GM15510 (cell line): ENCODE measurements around the gene SLIT1.

Experiments used
- POLR2A ChIP-seq: IDR thresholded peaks from 3 replicates; pipeline ENCODE4 v1.6.1; 2011; ENCODE audit warnings: borderline replicate concordance; ENCODE audit not compliant: insufficient read length; ENCODE audit errors: extremely low read depth

SLIT1 gene

DNA sequence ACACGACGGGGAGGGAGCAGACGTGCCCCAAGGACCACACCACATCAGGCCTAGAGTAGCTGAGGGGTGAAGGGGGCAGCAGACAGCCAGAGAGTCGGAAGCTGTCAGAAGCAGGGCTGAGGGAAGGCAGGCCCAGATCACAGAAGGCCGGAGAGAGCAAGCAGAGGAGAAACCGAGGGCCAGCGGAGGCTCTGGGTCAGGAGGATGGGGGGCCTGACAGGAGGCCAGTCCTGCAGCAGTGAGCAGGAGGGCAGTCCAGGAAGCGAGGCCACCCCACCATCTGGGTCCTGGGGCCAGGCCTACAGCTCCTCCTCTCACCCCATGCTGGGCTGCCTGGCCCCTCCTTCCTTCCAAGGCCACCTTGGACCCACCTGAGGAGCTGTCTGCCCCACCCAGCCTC, 20.3 kb downstream of the SLIT1 start:
- TF ChIP-seq POLR2A = no peak

- no peak for TF ChIP-seq POLR2A
These were observed 21.8 kb downstream of the SLIT1 start for GRCh38 chr10:97163781-97164501.

DNA sequence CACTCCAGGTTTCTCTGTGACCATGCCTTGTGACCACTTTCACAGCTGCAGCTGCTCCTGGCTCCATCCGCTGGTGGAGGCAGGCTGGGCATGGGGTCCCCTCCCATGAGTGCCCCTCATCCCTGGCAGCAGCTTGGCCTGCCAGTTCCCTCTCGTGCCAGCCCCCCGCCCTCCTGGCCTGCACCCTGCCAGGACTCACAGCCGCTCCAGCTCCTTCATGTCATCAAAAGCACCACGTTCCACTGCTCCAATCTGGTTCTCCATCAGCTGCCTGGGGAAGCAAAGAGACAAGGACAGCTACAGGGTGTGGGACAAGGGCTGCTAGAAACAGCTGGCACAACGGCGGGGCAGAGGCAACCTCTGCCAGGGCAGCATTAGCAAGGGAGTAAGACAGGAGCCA, 22.6 kb downstream of the SLIT1 start:
- no peak for TF ChIP-seq POLR2A

- TF ChIP-seq POLR2A = no peak
These were observed 26.0 kb downstream of the SLIT1 start for GRCh38 chr10:97159646-97160305.

DNA sequence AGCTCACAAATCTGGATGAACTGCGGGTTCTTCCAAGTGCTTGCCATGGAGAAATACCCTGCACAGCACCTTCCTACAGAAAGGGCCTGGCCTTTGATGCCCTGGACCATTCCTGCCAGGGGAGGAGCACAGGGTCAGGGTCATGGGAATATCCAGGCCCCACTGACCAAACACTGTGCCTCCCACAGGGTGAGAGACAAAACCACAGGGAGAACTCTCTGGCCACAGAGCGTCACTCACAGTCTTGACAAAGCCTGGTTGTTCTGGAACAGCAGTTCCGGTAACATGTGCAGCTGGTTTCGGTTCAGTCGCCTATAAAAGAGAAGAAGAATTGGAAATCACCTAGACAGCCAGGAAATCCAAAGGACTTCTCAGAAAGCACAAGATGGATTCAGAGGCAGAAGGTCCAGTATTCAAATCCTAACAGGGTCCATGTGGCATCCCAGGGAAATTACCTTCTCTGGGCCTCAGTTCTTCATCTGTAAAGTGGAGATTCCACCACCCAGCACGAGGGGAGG, 28.1 kb downstream of the SLIT1 start:
- no peak for TF ChIP-seq POLR2A

DNA sequence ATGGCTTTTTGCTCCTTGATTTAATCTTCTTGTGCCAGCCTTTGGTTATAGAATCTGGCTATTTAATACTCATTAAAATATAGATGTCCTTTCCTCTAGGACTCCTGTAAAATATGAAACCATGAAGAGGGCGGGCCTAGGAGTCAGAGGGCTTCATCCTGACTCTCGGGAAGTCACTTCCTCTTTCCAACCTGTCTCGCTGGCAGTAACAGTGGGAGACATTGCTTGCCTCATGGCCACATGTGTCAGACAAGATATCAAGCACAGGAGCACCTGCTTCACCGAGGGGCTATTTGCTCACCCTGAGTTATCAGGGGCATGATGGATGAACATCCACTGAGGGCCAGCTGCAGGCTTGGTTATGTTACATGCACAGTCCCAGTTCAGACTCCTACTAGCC, 31.0 kb downstream of the SLIT1 start:
- no peak for TF ChIP-seq POLR2A

DNA sequence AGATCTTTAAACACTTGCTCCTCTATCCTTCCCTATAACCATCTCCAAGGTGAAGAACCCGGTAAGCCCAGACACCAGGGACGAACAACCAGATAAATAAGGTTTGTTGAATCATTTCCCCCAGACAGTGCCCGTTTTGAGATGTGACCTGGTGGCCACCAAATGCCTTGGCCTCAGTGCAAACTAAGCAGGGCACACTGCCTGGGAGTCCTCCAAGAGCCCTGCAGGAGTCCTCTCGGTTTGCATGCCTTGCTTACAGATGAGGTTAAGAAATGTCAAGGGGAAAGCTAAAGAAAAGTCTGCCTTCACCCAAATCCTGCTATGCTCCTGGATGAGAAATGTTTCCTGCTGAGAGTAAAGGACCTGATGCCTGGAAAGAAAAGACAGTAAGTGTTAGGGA, 31.6 kb downstream of the SLIT1 start:
- TF ChIP-seq POLR2A = no peak

DNA sequence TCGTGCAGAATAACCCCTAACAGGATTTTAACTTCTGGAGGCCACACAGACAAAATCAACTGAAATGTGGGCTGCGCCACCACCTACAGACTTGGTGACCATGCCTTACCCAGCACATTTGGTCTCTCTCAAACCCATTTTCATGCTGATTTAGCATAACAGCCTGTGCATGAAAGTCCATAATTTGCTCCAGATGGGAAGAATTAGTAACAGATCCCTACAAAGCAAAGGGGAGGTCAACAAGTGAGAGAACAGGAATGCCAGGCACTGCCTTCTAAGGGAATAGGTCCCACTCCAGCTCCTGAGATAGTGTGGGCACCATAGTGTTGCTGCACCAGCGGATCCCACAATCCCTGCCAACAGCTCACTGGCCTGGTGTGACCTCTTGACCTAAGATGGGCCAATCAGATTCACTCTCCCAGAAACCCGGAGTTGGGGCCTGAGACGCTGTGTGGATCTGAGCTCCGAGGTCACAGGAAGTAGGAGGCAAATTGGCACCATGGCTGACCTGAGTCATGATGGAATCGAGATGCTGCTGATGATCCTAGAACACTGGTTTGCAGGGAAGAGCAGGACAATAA, 32.4 kb downstream of the SLIT1 start:
- no peak for TF ChIP-seq POLR2A

GRCh38 chr10:97151307-97151914, 34.3 kb downstream of the SLIT1 start:
- TF ChIP-seq POLR2A = no peak

DNA sequence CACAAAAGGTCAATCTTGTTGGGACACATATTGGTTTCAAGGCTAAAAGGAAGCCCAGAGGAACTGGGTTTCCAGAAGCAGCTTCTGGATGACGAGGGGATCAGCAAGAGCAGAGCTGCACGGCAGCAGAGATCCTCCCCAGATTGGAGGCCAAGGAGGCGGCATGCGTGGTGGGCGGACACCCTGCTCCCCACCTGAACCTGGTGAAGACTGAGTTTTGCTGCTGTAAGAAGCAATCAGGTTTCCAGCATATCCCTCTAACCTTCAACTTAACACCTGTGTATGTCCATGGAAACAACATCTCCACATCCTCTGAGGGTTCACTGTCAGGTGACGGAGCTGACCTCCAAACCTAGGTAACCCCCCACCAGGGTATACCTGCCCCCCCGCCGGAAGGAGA, 35.1 kb downstream of the SLIT1 start:
- TF ChIP-seq POLR2A = no peak

GRCh38 chr10:97150013-97150595, 35.7 kb downstream of the SLIT1 start:
- no peak for TF ChIP-seq POLR2A

DNA sequence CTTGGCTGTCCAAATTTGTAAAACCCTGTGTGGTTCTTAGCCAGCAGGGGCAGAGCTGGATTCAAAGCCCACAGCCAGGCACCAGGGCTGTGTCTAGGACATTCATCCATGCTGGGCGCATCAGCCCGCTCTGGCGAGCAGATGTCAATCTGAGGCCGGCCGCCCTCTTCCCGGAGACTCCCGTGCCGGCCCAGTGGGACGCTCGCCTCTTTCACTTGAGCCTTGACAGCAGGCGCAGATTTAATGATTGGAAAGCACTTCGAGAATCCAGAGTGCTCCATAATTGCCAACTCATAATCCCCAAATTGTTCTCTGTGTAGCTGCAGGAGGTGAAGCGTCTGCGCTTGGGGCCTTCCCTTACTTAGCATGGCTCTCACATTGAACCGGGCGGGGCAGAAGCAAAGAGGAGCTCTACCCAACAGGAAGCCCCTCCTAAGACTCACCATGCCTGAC, 36.7 kb downstream of the SLIT1 start:
- no peak for TF ChIP-seq POLR2A

DNA sequence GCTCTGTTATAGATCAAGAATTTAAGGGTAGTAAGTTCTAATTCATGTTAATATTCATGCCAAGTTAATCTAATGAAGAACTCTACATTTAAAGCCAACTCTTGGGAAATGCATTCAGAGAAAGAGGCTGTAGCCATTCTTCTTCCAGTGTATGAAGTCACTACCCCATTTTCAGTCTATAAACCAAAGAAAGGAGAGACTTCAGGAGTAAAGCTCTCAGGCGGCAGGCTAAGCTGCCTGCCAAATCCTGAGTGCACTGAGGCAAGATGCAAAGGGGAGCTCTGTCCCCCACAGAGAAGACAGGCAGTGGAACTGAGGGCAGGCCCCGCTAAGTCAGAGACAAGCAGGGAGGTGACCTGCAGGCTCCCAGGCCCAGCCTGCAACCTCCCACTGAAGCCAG, 41.5 kb downstream of the SLIT1 start:
- no peak for TF ChIP-seq POLR2A

DNA sequence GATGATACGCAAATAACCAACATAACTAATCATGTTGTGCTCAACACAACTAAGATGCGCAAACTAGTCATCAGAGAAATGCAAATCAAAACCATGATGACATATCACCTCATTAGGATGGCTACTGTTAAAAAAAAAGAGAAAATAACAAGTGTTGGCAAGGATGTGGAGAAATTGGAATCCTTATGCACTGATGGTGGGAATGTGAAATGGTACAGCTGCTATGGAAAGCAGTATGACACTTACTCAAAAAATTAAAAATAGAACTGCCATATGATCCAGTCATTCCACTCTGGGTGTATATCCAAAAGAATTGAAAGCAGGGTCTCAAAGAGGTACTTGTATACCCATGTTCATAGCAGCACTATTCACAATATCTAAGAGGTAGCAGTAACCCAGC, 42.9 kb downstream of the SLIT1 start:
- no peak for TF ChIP-seq POLR2A
